Activated B cell treated with CpG ODN at 0.5 μM for 24 hours (primary cell): ENCODE measurements around the gene ARHGAP25. TPM values are rescaled to one million over a fixed set of nuclear protein-coding genes. Genes with fewer than 3 reads are reported as not detected.

Experiments used
- ATAC-seq: fragments of 200-7000 bp; cut with Tn5 transposase; one replicate; pipeline ENCODE4 v1.10.0; 2021; ENCODE audit warnings: low read depth, mild to moderate bottlenecking, moderate library complexity
- CTCF ChIA-PET: fragments of 350-600 bp; sonication (Branson Sonifier 250); formaldehyde crosslinking; loops from one replicate; lab custom pipeline; 2021; ENCODE audit warnings: antibody characterized with exemption; lab: Charles Lee
- POLR2A ChIA-PET: fragments of 350-600 bp; sonication (Branson Sonifier 250); formaldehyde crosslinking; loops from one replicate; lab custom pipeline; 2021; ENCODE audit warnings: antibody characterized with exemption; lab: Charles Lee
- DNase-seq: peaks from one replicate; pipeline ENCODE4 v3.0.0; 2022
- H3K27ac Mint-ChIP-seq: one replicate; pipeline ENCODE4 v1.8.0; 2020; ENCODE audit warnings: mixed read lengths
- H3K27me3 Mint-ChIP-seq: one replicate; pipeline ENCODE4 v1.8.0; 2021; ENCODE audit warnings: mixed read lengths
- H3K36me3 Mint-ChIP-seq: one replicate; pipeline ENCODE4 v1.8.0; 2021; ENCODE audit warnings: low read depth, mixed read lengths
- H3K4me1 Mint-ChIP-seq: one replicate; pipeline ENCODE4 v1.8.0; 2021; ENCODE audit warnings: mixed read lengths
- H3K4me3 Mint-ChIP-seq: one replicate; pipeline ENCODE4 v1.8.0; 2020; ENCODE audit warnings: mild to moderate bottlenecking, mixed read lengths
- H3K9me3 Mint-ChIP-seq: one replicate; pipeline ENCODE4 v1.8.0; 2020; ENCODE audit warnings: mixed read lengths
- intact Hi-C: fragments of 100-400 bp; cut with micrococcal nuclease; formaldehyde crosslinking; loops from one replicate; pipeline ENCODE4 v1.15.1; 2024
- total RNA-seq: library from RNA; stranded (reverse); gene quantifications from 2 replicates; pipeline ENCODE4 v1.2.3, GENCODE V29; 2022
- TF ChIP-seq, protein P1 (sequence below): fragments of 200-600 bp; IDR thresholded peaks from one replicate; pipeline ENCODE4 v1.8.0; 2022; ENCODE audit warnings: antibody characterized with exemption, mild to moderate bottlenecking

Gene ARHGAP25
- total RNA-seq = 324 and 336 TPM in 2 replicates

- peaks cover 19% of the 10 kb centered on the region for H3K36me3 Mint-ChIP-seq
- H3K27ac Mint-ChIP-seq = no peak within 1 kb of the TSS
- DNase-seq (peak; percentile 45), ATAC-seq (peak; percentile 74)
- no peaks in the 10 kb centered on the region for H3K27me3 Mint-ChIP-seq
- TF ChIP-seq, protein P1, sequence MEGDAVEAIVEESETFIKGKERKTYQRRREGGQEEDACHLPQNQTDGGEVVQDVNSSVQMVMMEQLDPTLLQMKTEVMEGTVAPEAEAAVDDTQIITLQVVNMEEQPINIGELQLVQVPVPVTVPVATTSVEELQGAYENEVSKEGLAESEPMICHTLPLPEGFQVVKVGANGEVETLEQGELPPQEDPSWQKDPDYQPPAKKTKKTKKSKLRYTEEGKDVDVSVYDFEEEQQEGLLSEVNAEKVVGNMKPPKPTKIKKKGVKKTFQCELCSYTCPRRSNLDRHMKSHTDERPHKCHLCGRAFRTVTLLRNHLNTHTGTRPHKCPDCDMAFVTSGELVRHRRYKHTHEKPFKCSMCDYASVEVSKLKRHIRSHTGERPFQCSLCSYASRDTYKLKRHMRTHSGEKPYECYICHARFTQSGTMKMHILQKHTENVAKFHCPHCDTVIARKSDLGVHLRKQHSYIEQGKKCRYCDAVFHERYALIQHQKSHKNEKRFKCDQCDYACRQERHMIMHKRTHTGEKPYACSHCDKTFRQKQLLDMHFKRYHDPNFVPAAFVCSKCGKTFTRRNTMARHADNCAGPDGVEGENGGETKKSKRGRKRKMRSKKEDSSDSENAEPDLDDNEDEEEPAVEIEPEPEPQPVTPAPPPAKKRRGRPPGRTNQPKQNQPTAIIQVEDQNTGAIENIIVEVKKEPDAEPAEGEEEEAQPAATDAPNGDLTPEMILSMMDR = no peak
- CTCF ChIA-PET = interaction anchor here (1.0 to 3.7 kb wide), 10 partner anchors 8 to 247 kb away, joined by 3 to 22 read pairs (median 4); no protein-coding TSS in a partner anchor
- peaks cover 37% of the 10 kb centered on the region for H3K4me1 Mint-ChIP-seq
- H3K4me3 Mint-ChIP-seq = no peak within 1 kb of the TSS
- POLR2A ChIA-PET = interaction anchor here (0.5 to 5.5 kb wide), 25 partner anchors 10 to 173 kb away, joined by 3 to 55 read pairs (median 8); no protein-coding TSS in a partner anchor
- intact Hi-C loops = loop anchor here (1.0 to 10.0 kb wide), 9 partner anchors 8 to 370 kb away; partner anchors contain the start of genes APLF, FBXO48 and PLEK
- H3K9me3 Mint-ChIP-seq = no peaks in the 10 kb centered on the region
Observed at GRCh38 chr2:68734688-68735525, at the start of gene ARHGAP25. Gene ARHGAP25, plus strand, starts transcription at chr2:68734811. Its CDS starts 389 bp downstream, at chr2:68735200.

DNA sequence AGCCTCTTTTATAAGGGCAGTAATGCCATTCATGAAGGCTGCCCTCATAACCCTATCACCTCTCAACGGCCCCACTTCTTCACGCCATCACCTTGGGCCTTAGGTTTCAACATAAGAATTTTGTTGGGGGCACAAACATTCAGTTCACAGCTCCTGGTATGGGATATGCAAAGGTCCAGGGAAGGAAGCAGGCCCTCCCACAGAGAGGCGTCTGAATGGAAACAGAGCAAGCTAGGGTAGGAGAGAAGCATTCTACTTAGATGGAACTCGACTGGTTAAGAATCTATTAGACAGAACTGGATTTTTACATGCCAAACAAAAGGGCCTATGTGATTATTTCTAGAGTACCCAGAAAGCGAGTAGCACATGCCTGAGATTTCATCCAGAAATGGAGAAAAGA lies 48.4 kb upstream of the ARHGAP25 start:
- Mint-ChIP-seq H3K36me3 (no peaks in the 10 kb centered on the region), H3K27me3 (no peaks in the 10 kb centered on the region), H3K4me3 (no peak overlapping the region), H3K27ac (no peak overlapping the region), H3K4me1 (peaks cover 33% of the 10 kb centered on the region), H3K9me3 (no peaks in the 10 kb centered on the region)
- POLR2A ChIA-PET = no interaction called here
- DNase-seq = no peak
- CTCF ChIA-PET = no interaction called here
- intact Hi-C loops = no loop called here
- no peak for ATAC-seq
- TF ChIP-seq, protein P1 = no peak

- Mint-ChIP-seq H3K27me3 (no peaks in the 10 kb centered on the region), H3K9me3 (no peaks in the 10 kb centered on the region), H3K4me1 (peaks cover 40% of the 10 kb centered on the region), H3K36me3 (no peaks in the 10 kb centered on the region), H3K4me3 (no peak overlapping the region), H3K27ac (no peak overlapping the region)
- intact Hi-C loops = no loop called here
- POLR2A ChIA-PET = no interaction called here
- ATAC-seq (no peak), DNase-seq (no peak)
- CTCF ChIA-PET = no interaction called here
- TF ChIP-seq, protein P1 = no peak
Observed at GRCh38 chr2:68687018-68687417, 47.6 kb upstream of the ARHGAP25 start.

DNA sequence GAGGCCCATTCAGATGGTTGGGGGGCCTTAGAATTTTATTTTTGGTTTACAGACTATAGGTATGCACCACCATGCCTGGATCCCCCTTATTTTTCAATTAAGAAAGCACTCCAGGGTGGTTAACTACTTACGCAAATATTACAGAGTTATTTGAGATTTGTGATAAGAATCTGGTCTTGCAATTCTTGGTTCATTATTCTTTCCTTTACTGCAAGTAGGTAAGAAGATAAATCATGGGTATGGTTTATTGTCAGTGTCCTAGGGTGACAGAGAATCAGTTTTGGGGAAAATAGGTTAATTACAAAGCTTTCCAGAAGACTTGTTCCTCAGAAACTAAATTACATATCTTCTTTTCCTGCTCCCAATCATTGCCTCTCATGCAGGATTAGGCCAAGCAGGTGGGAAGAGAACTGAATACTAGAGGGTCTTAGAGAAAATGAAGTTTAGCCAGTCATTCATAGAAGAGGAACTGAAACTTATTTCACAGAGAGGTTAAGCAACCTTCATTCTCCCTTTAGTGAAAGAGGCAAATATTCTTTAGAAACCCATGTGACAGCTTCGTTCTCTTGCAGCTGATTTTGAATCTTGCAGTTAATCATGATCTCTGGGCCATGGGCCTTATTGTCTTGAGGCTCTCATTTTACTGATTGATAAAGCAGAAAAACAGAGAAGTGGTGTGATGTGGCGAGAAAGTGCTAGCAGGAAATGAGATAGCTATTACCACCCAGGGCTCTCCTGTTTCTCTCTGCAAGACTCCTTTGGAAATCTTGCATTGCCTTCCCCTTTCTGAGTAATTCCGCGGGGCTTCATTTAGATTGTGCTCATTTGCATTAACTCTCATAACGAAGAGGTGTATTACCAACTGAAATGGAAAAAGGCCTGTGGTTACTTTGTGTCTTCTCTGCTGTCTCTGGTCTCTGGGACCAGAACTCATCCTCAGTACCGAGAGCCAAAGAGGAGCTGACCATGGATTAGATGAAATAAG lies 44.8 kb upstream of the ARHGAP25 start:
- Mint-ChIP-seq H3K27ac (peak overlapping the region; percentile 91), H3K4me1 (peaks cover 40% of the 10 kb centered on the region), H3K4me3 (peak overlapping the region; percentile 59), H3K27me3 (no peaks in the 10 kb centered on the region), H3K9me3 (no peaks in the 10 kb centered on the region), H3K36me3 (no peaks in the 10 kb centered on the region)
- ATAC-seq = peak; percentile 79
- TF ChIP-seq, protein P1 = no peak
- ChIA-PET CTCF (interaction anchor here (0.7 to 3.0 kb wide), 7 partner anchors 17 to 235 kb away, joined by 3 to 21 read pairs (median 4); no protein-coding TSS in a partner anchor), POLR2A (interaction anchor here (0.7 to 1.9 kb wide), 9 partner anchors 25 to 218 kb away, joined by 3 to 8 read pairs (median 5); partner anchors contain the start of gene ARHGAP25)
- no peak for DNase-seq
- intact Hi-C loops = loop anchor here (1.0 kb wide), 3 partner anchors 25 to 223 kb away; partner anchors contain the start of genes APLF and FBXO48
